Nephron progenitor cell (in vitro differentiated cells): Measurements from ENCODE around the gene RAB26.

ENCODE experiments used
- DNase-seq: peaks from one replicate; pipeline ENCODE4 v3.0.0; 2021
- H3K27ac Mint-ChIP-seq: 2 replicates; pipeline ENCODE4 v1.8.0; 2021; ENCODE audit warnings: mild to moderate bottlenecking, moderate library complexity, mixed read lengths
- H3K27me3 Mint-ChIP-seq: 2 replicates; pipeline ENCODE4 v1.8.0; 2021; ENCODE audit warnings: mild to moderate bottlenecking, low read depth, mixed read lengths; ENCODE audit not compliant: poor library complexity
- H3K36me3 Mint-ChIP-seq: 2 replicates; pipeline ENCODE4 v1.8.0; 2021; ENCODE audit warnings: low read depth, mixed read lengths
- H3K4me1 Mint-ChIP-seq: 2 replicates; pipeline ENCODE4 v1.8.0; 2021; ENCODE audit warnings: mixed read lengths
- H3K4me3 Mint-ChIP-seq: 2 replicates; pipeline ENCODE4 v1.8.0; 2021; ENCODE audit warnings: mild to moderate bottlenecking, moderate library complexity, mixed read lengths
- H3K9me3 Mint-ChIP-seq: 2 replicates; pipeline ENCODE4 v1.8.0; 2021; ENCODE audit warnings: mild to moderate bottlenecking, moderate library complexity, mixed read lengths
- TF ChIP-seq, protein P1 (sequence below): fragments of 200-600 bp; sonication (generic); IDR thresholded peaks from 2 replicates; pipeline ENCODE4 v1.5.0; 2021; ENCODE audit warnings: antibody characterized with exemption

Gene RAB26

DNA sequence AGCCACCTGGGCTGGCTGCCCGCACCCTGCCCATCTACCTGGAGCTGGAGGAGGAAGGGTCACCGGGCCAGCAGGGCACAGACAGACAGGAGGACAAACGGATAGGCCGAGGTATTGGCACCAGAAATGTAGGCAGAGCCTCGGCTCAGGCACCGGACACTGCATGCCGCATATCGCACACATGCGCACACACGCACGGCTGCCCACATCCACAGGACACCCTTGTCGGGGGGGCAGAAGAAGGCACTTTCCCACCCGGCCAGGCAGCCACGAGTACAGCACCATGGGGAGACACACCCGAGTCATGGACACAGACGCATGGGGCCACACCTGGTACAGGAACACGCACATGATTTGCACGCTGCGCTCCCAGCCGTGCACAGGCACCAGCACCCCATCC, 33.5 kb downstream of the RAB26 start:
- no peak overlapping the region for H3K4me3 Mint-ChIP-seq
- DNase-seq: no peak
- no peaks in the 10 kb centered on the region for H3K9me3 Mint-ChIP-seq
- H3K4me1 Mint-ChIP-seq: no peaks in the 10 kb centered on the region
- no peak overlapping the region for H3K27ac Mint-ChIP-seq
- peaks cover 16% of the 10 kb centered on the region for H3K36me3 Mint-ChIP-seq
- TF ChIP-seq, protein P1, sequence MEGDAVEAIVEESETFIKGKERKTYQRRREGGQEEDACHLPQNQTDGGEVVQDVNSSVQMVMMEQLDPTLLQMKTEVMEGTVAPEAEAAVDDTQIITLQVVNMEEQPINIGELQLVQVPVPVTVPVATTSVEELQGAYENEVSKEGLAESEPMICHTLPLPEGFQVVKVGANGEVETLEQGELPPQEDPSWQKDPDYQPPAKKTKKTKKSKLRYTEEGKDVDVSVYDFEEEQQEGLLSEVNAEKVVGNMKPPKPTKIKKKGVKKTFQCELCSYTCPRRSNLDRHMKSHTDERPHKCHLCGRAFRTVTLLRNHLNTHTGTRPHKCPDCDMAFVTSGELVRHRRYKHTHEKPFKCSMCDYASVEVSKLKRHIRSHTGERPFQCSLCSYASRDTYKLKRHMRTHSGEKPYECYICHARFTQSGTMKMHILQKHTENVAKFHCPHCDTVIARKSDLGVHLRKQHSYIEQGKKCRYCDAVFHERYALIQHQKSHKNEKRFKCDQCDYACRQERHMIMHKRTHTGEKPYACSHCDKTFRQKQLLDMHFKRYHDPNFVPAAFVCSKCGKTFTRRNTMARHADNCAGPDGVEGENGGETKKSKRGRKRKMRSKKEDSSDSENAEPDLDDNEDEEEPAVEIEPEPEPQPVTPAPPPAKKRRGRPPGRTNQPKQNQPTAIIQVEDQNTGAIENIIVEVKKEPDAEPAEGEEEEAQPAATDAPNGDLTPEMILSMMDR: no peak
- H3K27me3 Mint-ChIP-seq: peaks cover 3% of the 10 kb centered on the region

DNA sequence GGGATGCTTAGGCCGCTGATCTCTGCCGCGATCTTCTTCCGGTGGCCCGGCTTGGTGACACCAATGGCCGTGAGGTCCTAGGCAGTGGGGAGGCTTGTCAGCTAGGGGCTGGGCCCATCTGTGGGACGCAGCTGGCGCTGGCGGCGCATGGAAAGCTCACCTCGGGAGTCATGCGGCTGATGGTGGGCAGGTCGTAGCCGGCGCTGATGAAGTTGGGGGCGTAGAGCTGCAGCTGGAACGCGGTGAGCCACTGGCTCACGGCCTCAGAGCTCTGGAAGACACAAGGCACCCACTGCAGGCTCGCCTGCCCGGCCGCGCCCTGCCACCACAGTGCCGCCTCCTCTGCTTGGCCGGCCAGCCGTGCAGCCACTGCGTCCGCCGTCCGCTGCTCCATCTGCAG, 35.2 kb downstream of the RAB26 start:
- Mint-ChIP-seq H3K27me3 (peaks cover 3% of the 10 kb centered on the region), H3K4me3 (no peak overlapping the region), H3K4me1 (no peaks in the 10 kb centered on the region), H3K36me3 (peaks cover 9% of the 10 kb centered on the region), H3K27ac (no peak overlapping the region), H3K9me3 (no peaks in the 10 kb centered on the region)
- TF ChIP-seq, protein P1: no peak
- DNase-seq: no peak

DNA sequence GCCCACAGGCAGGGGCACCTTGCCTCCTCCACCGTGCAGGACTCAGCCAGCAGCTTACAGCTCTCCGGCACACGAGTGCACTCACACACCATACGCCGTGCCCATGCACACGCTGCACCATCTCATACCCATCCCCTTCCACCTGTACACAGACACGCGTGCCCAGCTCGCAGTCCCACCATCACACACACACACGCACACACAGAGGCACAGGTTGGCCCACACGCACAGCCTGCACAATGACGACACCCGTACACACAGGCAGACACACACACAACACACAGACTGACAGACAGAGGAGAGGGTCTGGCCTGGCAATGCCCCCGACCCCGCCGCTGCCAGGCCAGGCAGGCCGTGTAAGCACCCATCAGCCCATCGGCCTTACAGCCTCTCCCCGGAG, 35.9 kb downstream of the RAB26 start:
- Mint-ChIP-seq H3K4me3 (no peak overlapping the region), H3K36me3 (peaks cover 9% of the 10 kb centered on the region), H3K4me1 (no peaks in the 10 kb centered on the region), H3K27me3 (peaks cover 3% of the 10 kb centered on the region), H3K9me3 (no peaks in the 10 kb centered on the region), H3K27ac (no peak overlapping the region)
- no peak for DNase-seq
- TF ChIP-seq, protein P1: no peak

DNA sequence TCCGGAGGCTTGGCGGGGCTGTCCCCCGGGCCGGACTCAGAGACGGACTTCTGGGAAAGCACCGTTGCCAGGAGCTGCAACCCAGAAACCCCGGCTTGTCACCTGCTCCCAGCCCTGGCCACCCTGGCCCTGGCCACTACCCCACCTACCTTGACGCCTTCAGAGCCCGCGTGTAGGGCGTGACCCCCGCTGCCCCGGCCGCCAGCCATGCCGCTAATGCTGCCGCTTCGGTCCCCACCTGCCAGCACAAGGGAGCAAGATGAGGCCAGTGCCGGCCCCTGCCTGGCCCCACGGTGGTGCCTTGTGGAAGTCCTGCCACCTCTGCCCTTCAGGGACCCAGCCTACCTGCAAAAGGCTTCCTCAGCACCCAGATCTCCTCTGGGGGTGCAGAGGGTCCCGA, 36.5 kb downstream of the RAB26 start:
- DNase-seq: no peak
- no peak overlapping the region for H3K4me3 Mint-ChIP-seq
- H3K27ac Mint-ChIP-seq: no peak overlapping the region
- TF ChIP-seq, protein P1: no peak
- H3K27me3 Mint-ChIP-seq: peaks cover 3% of the 10 kb centered on the region
- peaks cover under 1% of the 10 kb centered on the region for H3K4me1 Mint-ChIP-seq
- H3K36me3 Mint-ChIP-seq: peaks cover 9% of the 10 kb centered on the region
- no peaks in the 10 kb centered on the region for H3K9me3 Mint-ChIP-seq

DNA sequence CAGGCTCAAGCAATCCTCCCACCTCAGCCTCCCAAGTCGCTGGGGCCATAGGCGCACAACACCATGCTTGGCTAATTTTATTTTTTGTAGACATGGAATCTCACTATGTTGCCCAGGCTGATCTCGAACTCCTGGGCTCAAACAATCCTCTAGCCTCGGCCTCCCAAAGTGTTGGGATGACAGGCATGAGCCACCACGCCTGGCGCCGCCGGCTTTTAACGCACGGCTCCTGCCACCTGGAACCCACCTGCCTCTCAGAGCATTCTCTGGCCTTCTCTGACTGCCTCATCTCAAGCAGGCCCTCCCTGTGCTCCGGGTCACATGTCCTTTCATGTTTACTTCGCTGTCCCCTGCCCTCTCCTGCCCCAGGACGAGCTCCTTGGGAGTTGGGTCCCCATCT, 37.6 kb downstream of the RAB26 start:
- peaks cover 3% of the 10 kb centered on the region for H3K27me3 Mint-ChIP-seq
- H3K9me3 Mint-ChIP-seq: no peaks in the 10 kb centered on the region
- H3K36me3 Mint-ChIP-seq: peaks cover 9% of the 10 kb centered on the region
- peaks cover 8% of the 10 kb centered on the region for H3K4me1 Mint-ChIP-seq
- H3K27ac Mint-ChIP-seq: no peak overlapping the region
- DNase-seq: no peak
- H3K4me3 Mint-ChIP-seq: no peak overlapping the region
- TF ChIP-seq, protein P1: no peak

DNA sequence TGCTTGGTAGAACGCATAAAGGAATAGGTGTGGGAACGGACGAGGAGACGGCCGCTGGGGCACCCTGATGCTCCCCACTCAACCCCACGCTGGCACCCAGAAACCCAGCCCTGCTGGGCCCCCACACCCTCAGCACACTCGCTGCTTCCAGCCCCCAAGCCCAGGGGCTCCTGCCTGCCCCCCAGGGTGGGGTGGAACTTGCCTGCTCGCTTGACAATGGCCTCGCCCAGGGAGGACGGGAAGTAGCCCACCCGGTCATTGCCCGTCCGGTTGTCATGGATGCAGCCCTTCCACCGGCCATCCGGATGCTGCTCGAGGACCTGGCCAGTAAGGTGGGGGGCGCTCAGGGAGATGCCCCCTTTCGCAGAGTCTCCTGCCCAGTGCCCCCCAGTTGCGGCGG, 38.1 kb downstream of the RAB26 start:
- no peaks in the 10 kb centered on the region for H3K27me3 Mint-ChIP-seq
- peaks cover 9% of the 10 kb centered on the region for H3K36me3 Mint-ChIP-seq
- H3K4me3 Mint-ChIP-seq: no peak overlapping the region
- TF ChIP-seq, protein P1: no peak
- no peak for DNase-seq
- H3K9me3 Mint-ChIP-seq: no peaks in the 10 kb centered on the region
- H3K4me1 Mint-ChIP-seq: peaks cover 8% of the 10 kb centered on the region
- H3K27ac Mint-ChIP-seq: no peak overlapping the region
